Upper lobe of left lung (tissue), 6 donors: ENCODE results near the gene CHRND. TPM values are rescaled to one million over a fixed set of nuclear protein-coding genes. Genes with fewer than 3 reads are reported as not detected.

Source experiments
- ATAC-seq, 2 donors: fragments of 200-7000 bp; cut with Tn5 transposase; one replicate each; pipeline ENCODE4 v1.9.1; 2022; ENCODE audit warnings: mild to moderate bottlenecking in 2 of 2, moderate library complexity in 2 of 2; ENCODE audit not compliant: low FRiP score in 2 of 2
- DNase-seq, 2 donors: peaks; one replicate each; pipeline ENCODE4 v3.0.0-alpha.2; 2019 to 2020
- H3K27ac ChIP-seq, 4 donors: fragments of 200-600 bp; sonication (generic); one replicate each; pipeline ENCODE4 v1.5.1; 2016 to 2019
- H3K27me3 ChIP-seq, 4 donors: fragments of 200-600 bp; sonication (generic); one replicate each; pipeline ENCODE4 v1.5.1; 2017 to 2019
- H3K36me3 ChIP-seq, 4 donors: fragments of 200-600 bp; sonication (generic); one replicate each; pipeline ENCODE4 v1.5.1; 2016 to 2019
- H3K4me1 ChIP-seq, 4 donors: fragments of 200-600 bp; sonication (generic); one replicate each; pipeline ENCODE4 v1.5.1; 2018 to 2019
- H3K4me3 ChIP-seq, 4 donors: fragments of 200-600 bp; sonication (generic); one replicate each; pipeline ENCODE4 v1.5.1; 2017 to 2019; ENCODE audit warnings: mild to moderate bottlenecking in 2 of 4, moderate library complexity in 1 of 4
- H3K9me3 ChIP-seq, 4 donors: fragments of 200-600 bp; sonication (generic); one replicate each; pipeline ENCODE4 v1.5.1; 2018 to 2019
- EP300 ChIP-seq, 4 donors: sonication (generic); formaldehyde crosslinking; IDR thresholded peaks; one replicate each; pipeline ENCODE4 v1.5.1; 2017; ENCODE audit warnings: antibody characterized with exemption in 4 of 4, control low read depth in 2 of 4
- POLR2A ChIP-seq, 4 donors: fragments of 450-650 bp; IDR thresholded peaks; one replicate each; pipeline ENCODE4 v1.5.1; 2016 to 2017; ENCODE audit warnings: antibody characterized with exemption in 4 of 4, mild to moderate bottlenecking in 2 of 4
- POLR2AphosphoS5 ChIP-seq, 2 donors: sonication (generic); formaldehyde crosslinking; IDR thresholded peaks; one replicate each; pipeline ENCODE4 v1.5.1; 2017; ENCODE audit warnings: antibody characterized with exemption in 2 of 2
- WGBS, 2 donors: methylation state at CpG; one replicate each; pipeline ENCODE4 v1.1.5; 2017 to 2018; 5-methylcytosine and 5-hydroxymethylcytosine counted together
- total RNA-seq, 6 donors: library from RNA; depleted of rRNA in 4 of 6; stranded (reverse); fragments of >200 nt in 4 of 6; gene quantifications; one replicate each; pipeline versions ENCODE4 v1.1.0 to v1.2.1, GENCODE V29; 2016 to 2021
- TF ChIP-seq, protein P1 (sequence below), 6 experiments: fragments of 450-650 bp in 4 of 6; fragments of 200-600 bp in 2 of 6; sonication (generic) in 2 of 6; IDR thresholded peaks; one replicate each; pipeline ENCODE4 v1.5.1; 2016 to 2019; ENCODE audit warnings: antibody characterized with exemption in 6 of 6
- donor health status: DM: no; HTN: no; CAD: no; lungs with moderate emphysema.
- donor health status: DM: no; HTN: yes; CAD: no; lungs with severe emphysema.

CHRND gene
- total RNA-seq, 6 donors from 2014 or later = not detected

DNA sequence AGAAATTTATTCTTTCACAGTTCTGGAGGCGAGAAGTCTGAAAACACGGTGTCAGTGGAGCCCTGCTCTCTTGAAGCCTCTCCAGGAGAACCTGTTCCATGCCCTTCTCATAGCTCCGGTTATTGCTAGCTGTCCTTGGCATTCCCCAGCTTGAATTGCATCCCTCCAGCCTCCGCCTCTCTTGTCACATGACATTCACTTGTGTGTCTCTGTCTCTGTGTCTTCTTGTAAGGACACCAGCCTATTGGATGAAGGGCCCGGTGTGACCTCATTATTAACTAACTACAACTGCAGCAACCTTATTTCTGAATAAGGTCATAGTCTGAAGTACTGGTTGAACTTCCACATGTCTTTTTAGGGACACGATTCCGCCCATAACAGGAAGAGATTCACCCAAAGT, 10.3 kb upstream of the CHRND start:
- Histone ChIP-seq H3K4me3 (no peak overlapping the region), H3K4me1 (no peaks in the 10 kb centered on the region), H3K9me3 (no peaks in the 10 kb centered on the region), H3K27me3 (peaks cover 0 to 8% (median 0%) of the 10 kb centered on the region in 4 donors), H3K27ac (no peak overlapping the region), H3K36me3 (no peaks in the 10 kb centered on the region)
- WGBS, 2 donors = 88 to 92% methylated on average over 7 of the region's 7 CpGs
- no peak for ATAC-seq
- TF ChIP-seq POLR2AphosphoS5 (IDR thresholded peaks at IDR 0.05) (no peak), EP300 (IDR thresholded peaks at IDR 0.05) (no peak), POLR2A (IDR thresholded peaks at IDR 0.05) (no peak)
- TF ChIP-seq, protein P1, sequence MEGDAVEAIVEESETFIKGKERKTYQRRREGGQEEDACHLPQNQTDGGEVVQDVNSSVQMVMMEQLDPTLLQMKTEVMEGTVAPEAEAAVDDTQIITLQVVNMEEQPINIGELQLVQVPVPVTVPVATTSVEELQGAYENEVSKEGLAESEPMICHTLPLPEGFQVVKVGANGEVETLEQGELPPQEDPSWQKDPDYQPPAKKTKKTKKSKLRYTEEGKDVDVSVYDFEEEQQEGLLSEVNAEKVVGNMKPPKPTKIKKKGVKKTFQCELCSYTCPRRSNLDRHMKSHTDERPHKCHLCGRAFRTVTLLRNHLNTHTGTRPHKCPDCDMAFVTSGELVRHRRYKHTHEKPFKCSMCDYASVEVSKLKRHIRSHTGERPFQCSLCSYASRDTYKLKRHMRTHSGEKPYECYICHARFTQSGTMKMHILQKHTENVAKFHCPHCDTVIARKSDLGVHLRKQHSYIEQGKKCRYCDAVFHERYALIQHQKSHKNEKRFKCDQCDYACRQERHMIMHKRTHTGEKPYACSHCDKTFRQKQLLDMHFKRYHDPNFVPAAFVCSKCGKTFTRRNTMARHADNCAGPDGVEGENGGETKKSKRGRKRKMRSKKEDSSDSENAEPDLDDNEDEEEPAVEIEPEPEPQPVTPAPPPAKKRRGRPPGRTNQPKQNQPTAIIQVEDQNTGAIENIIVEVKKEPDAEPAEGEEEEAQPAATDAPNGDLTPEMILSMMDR (IDR thresholded peaks at IDR 0.05) = no peak
- DNase-seq = no peak

GRCh38 chr2:232516551-232516950, 9.4 kb upstream of the CHRND start:
- WGBS, 2 donors = 86 to 92% methylated on average over 3 of the region's 3 CpGs
- Histone ChIP-seq H3K4me1 (peaks cover 0 to under 1% (median 0%) of the 10 kb centered on the region in 4 donors), H3K27me3 (peaks cover 0 to 14% (median under 1%) of the 10 kb centered on the region in 4 donors), H3K9me3 (no peaks in the 10 kb centered on the region), H3K27ac (no peak overlapping the region), H3K36me3 (no peaks in the 10 kb centered on the region), H3K4me3 (no peak overlapping the region)
- DNase-seq = no peak
- TF ChIP-seq EP300 (IDR thresholded peaks at IDR 0.05) = no peak
- TF ChIP-seq, protein P1 (IDR thresholded peaks at IDR 0.05) = no peak
- no peak for TF ChIP-seq POLR2A (IDR thresholded peaks at IDR 0.05)
- no peak for TF ChIP-seq POLR2AphosphoS5 (IDR thresholded peaks at IDR 0.05)
- no peak for ATAC-seq

DNA sequence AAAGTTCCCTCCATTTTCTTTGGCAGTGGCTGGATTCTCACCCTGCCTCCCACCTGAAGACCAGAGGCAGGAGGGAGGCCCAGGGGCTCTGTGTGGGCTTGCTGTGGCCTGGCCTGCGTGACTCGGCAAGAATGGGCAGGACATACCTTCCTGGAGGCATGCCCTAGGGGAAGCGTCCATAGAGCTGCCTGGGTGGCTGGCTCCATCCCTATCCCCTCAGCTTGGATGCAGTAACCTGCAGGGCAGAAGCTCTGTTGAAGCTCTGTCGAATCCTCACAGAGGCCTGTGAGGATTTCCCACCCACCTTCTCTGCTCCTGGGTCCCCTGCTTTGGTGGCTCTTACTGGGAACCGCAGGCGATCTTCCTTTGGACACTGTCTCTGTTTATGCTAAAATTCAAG, 7.1 kb upstream of the CHRND start:
- Histone ChIP-seq H3K4me1 (peaks cover 12 to 23% (median 17%) of the 10 kb centered on the region in 4 donors), H3K27me3 (peaks cover 0 to 37% (median 20%) of the 10 kb centered on the region in 4 donors), H3K27ac (no peak overlapping the region), H3K4me3 (no peak overlapping the region), H3K9me3 (no peaks in the 10 kb centered on the region), H3K36me3 (no peaks in the 10 kb centered on the region)
- DNase-seq (no peak), ATAC-seq (no peak)
- WGBS, 2 donors = 64 to 67% methylated on average over 4 to 6 of the region's 6 CpGs
- TF ChIP-seq POLR2A (IDR thresholded peaks at IDR 0.05) (no peak), POLR2AphosphoS5 (IDR thresholded peaks at IDR 0.05) (no peak), EP300 (IDR thresholded peaks at IDR 0.05) (no peak)
- TF ChIP-seq, protein P1 (IDR thresholded peaks at IDR 0.05) = no peak

DNA sequence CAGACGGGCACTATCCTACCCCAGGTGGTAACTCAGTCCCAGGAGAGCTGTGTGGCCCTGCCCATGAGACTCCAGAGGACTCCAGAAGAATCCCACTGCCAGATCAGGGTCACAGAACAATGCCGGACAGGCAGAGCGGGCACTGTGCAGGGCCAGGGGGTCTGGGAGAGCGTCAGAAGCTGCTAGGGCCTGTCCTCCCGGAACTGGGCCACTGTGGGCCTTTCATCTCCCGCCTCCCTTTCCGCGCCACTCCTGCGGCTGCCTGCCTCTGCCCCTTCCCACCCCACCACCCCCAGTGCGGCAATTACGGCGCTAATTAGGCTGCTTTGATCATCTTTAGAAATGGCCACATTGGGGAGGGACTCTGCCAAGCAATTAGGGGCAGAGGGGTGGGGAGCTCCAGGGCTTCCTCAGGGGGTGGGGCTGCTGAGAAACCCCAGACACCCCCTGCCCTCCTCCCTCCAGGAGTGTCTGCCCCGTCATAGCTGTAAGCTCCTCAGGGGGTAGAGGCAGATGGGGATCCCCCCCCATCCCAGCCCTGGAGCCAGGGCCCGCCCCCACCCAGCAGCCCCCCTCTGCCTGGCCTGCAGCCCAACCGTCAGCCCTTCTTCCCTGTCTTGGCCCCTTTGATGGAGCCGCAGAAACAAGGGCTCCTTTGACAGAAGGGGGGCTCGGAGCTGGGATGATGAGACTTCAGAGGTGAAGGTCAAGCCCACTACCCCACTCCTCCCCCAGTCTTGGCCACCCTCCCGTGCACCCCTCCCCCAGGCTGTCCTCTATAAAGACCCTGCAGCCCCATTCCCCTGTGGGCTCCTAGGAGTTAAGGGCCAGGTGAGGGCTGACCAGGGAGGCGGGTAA, 6.2 kb upstream of the CHRND start, which contains the start of gene PRSS56:
TSS of gene PRSS56 (plus strand) at position 808 of the 858 bp plus-strand sequence. CDS start 211 bp downstream, outside the sequence.
- ATAC-seq (no peak), DNase-seq (no peak)
- 60 to 66% methylated on average over 3 to 19 of the region's 19 CpGs for WGBS, 2 donors
- H3K4me3 ChIP-seq = no peak within 1 kb of the TSS
- H3K9me3 ChIP-seq = no peaks in the 10 kb centered on the region
- H3K27me3 ChIP-seq = peaks cover 0 to 47% (median 29%) of the 10 kb centered on the region in 4 donors
- H3K27ac ChIP-seq = no peak within 1 kb of the TSS
- no peaks in the 10 kb centered on the region for H3K36me3 ChIP-seq
- H3K4me1 ChIP-seq = peaks cover 17 to 31% (median 22%) of the 10 kb centered on the region in 4 donors
- TF ChIP-seq EP300 (IDR thresholded peaks at IDR 0.05) (no peak), POLR2A (IDR thresholded peaks at IDR 0.05) (no peak), POLR2AphosphoS5 (IDR thresholded peaks at IDR 0.05) (no peak)
- TF ChIP-seq, protein P1 (IDR thresholded peaks at IDR 0.05) = no peak
